Posterior cingulate gyrus (tissue), 11 donors: ENCODE measurements around the gene C18orf63.
"Not testable (repeated sequence)": the region's sequence is repeated elsewhere in the genome, so short reads cannot be mapped to it uniquely, and the experiment has no call there.

ENCODE experiments used
- DNase-seq, 10 donors: peaks; one replicate each; pipeline versions ENCODE4 v3.0.0 to v3.0.0-alpha.2; 2020 to 2021; ENCODE audit warnings: mixed read lengths in 3 of 10
- intact Hi-C: fragments of 100-400 bp; cut with DNase I; formaldehyde crosslinking; loops from one replicate; pipeline ENCODE4 v1.15.1; 2023

The C18orf63 gene

DNA sequence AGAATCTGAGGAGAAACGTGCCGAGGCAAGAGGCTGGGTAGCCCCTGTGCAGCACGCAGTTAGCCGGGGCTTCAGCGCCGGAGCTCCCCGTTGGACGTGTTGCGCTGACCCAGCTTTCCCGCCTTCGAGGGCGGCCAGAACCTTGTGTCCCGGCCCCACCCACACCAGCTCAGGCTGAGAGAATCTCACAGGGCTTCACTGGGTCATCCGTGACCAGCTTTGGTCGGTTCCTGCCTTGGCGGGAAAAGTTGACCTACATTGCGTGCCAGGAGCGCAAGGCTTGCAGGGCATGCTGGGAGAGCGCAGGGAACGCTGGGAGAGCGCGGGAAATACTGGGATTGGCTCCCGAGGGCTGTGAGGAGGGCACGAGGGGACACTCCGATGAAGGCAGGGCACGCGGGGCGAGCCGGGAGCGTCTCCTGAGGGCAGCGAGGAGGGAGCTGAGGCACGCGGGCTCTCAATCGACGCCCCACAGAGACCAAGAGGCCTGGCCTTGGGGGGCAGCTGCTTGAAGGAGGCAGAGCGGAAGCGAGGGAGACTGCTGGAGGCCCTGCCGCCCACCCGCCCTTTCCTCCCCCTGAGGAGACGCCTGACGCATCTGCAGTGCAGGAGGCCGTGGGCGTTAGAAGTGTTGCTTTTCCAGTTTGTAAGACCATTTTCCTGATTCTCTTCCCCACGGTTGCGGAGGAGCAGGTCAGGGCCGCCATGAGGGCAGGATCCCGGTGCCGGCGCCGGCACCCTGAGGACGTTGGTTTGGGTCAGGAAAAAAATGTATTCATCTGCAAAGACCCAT is at the start of gene C18orf63:
Gene C18orf63 (plus strand): TSS at position 376 of the 793 bp plus-strand sequence. CDS start 2,027 bp downstream, outside the sequence.
- intact Hi-C loops: no loop called here
- peak in 3 of 10 donors; percentile 56 to 75 (median 70) for DNase-seq

DNA sequence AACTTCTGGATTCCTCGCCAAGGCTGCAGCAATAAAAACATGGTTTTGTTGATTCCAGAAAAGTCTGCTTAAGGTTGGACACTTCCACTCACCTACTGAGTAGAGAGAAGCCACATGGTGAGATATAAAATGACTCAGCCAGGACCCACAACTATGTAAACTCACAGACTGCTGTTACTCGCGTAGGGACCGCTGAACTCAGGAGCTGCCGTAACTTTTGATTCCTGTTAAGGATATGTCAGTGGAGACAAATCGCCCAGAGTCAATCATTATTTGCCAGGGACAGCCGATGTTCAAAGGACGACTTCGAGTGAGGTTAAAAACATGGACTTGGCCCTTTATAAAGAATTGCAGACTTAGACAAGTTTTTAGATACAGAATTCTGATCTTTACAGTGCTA is 49.5 kb upstream of the C18orf63 start:
- DNase-seq: no peak
- intact Hi-C loops: no loop called here

DNA sequence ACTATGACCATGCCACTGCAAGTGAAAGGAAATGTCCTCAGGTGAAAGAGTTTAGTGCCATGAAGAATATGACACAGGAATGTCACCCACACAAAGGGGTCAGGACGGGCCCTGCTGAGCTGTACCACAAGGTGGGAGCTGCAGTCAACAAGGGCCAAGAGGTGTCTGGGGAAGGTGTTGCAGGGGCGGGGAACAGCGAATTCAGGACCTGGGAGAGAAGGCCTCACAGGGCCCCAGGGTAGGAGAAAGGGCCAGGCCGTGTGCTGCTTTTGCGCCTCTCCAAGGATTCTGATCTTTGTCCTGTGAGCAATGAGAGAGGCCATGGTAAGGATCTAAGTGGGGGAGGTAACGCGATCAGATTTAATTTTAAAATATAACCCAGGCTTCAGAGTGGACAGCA is 47.5 kb upstream of the C18orf63 start:
- intact Hi-C loops: no loop called here
- DNase-seq: no peak

DNA sequence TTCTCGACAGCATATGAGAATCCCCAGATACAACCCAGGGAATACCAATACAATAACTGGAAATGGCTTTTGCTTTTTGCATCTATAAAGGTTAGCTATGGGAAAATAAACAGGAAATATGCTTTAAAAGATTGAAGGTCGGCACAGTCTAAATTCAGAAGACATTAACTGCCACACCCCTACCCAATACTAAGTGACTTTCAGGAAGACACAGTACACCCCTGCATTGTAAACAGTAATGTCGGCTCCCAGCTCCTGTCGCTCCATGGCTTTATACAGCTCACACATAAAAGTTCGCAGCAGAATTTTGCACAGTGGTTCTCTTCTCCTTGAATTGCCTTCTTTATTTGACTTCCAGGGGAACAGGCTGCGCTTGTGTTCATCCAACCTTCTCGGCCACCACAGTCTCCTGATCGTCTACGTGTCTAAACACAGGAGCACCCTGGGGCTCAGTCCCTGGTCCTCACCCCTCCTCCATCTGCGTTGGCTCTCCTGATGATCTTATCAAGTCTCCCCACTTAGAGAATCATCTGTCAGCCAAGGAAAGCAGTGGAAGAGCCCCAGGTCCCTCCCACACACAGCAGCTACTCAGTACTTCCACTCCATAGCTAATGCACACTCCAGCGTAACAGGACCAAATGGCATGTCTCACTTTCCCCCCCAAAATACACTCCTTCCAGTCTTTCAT is 46.6 kb upstream of the C18orf63 start:
- intact Hi-C loops: no loop called here
- no peak for DNase-seq

DNA sequence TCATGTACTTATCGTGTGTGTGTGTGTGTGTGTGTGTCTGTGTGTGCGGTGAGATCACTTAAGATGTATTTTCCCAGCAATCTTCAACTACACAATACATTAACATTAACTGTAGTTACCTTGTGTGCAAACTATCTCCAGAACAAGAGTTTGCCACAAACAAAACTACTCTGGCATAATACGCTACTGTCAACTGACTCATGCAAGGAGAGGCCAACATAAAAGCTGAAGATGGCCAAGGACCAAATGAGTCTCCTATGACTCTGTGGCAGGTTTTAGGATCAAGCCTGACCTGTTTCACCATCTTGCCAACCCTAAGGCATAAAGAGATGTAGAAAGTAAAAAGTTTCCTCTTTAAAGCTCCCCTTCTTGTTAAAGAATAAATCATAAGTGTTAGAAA is 44.0 kb upstream of the C18orf63 start:
- no peak for DNase-seq
- intact Hi-C loops: no loop called here

DNA sequence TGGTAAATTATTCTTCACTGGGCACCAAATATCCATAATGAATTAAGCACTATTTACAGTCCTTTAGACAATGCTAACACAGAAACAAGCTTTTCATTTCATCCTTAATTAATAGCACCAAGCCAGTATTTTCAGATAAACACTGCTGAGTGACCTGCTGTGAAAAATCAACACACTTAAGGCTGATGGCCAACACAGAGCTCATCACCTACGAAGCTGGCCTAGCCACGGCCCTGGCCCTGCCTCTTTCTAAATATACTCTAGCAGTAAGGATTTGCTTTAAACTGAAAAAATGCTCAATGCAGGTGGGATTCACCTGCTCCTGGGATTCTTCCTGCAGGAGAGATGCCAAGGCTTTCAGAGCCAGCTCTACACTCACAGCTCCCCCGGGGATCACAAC is 42.2 kb upstream of the C18orf63 start:
- intact Hi-C loops: no loop called here
- DNase-seq: no peak

DNA sequence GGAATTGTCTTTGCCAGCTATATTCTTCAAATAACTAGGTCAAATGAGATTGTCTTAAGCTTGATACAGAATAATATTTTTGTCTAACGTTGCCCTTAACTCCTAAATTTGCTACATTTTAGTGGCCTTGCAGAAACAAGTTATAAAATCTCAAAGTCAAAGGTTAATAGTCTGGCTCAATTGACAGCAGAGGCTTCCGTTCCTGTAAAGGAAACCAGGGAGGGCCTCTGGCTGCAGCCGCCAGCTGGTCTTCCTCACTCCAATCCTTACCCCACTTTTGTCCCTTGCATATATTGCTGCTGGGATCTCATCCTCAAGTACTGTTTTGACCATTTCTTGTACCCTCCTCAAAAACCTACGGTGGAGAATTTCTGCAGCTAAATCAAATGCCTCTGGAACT is 40.9 kb upstream of the C18orf63 start:
- intact Hi-C loops: no loop called here
- no peak for DNase-seq

DNA sequence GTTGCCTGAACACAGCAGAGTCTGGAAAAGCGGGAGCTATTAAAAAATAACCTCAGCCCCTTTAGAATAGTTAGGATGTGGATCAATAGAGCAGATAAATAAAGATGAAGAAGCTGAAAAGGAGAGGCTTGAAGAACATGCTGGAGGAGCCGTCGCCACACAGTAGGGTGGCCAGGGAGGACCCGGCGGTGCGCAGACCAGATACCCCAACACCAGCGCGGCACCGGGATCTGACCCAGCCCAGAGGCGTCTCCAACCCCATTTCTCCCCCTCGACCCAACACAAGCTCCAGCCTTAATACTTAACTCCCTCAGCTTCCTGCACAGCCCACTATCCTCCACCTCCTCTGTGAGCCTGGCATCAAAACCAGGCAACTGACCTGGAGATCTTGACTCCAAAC is 39.9 kb upstream of the C18orf63 start:
- no peak for DNase-seq
- intact Hi-C loops: no loop called here

DNA sequence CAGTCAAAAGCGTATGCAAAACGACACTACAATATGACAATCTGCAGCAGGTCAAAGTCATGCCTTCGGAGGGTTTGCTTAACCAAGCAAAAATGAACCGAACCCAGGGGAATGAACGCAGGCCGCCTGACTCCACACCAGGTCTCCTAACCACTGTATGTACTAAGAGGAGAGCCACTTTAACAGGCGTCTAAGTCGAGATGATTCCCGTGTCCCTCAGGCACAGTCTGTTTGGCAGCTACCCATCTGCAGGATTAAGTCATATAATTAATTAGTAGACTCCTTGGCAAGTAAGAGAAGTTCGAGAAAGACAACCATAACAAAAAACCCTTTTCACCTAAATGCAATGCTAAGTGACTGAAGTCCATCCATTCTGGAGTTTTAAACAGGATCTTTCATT is 39.0 kb upstream of the C18orf63 start:
- intact Hi-C loops: no loop called here
- no peak for DNase-seq

DNA sequence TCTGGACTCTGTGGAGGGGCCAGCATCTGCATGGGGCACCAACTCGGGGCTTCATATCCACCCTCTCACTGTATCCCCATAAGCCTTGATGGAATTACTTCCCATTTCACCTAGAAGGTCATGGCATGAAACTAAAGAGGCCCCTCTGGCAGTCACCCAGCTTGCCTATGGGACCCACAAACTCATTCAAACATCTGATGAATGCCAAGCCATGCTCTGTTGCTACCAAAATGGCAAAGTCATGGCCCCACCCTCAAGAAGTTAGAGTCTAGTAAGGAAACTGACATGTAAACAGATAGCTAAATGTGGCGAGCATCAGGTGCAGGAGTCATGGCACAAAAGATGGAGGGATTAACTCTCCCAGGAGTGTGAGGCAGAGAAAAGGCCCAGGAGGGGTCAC is 38.3 kb upstream of the C18orf63 start:
- DNase-seq: no peak
- intact Hi-C loops: no loop called here

DNA sequence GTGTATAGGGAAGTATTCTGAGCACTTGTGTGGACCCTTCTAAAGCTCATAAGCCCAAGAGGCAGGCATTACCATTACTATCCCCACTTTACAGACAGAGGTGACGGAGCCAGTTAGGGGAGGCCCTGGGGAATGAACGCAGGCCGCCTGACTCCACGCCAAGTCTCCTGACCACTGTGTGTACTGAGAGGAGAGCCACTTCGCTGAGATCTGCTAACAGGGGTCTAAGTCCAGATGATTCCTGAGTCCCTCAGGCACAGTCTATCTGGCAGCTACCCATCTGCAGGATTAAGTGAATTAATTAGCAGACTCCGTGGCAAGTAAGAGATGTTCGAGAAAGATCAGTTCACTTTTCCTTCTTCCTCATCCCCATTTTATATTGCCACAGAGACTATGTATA is 37.6 kb upstream of the C18orf63 start:
- intact Hi-C loops: no loop called here
- DNase-seq: no peak

DNA sequence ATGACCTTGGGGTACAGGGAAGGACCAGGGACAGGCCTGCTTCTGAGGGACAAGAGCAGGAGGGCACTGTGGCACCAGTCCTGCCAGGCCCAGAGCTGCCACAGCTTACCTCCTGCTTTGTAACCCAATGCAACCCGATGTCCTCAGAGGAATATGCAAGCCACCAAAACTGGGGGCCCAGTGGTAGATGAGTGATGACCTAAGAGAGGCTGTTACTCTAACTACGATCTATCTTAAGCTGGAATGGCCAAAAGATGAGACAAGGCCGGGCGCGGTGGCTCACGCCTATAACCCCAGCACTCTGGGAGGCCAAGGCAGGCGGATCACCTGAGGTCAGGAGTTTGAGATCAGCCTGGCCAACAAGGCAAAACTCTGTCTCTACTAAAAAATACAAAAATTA is 36.7 kb upstream of the C18orf63 start:
- intact Hi-C loops: no loop called here
- DNase-seq: no peak

DNA sequence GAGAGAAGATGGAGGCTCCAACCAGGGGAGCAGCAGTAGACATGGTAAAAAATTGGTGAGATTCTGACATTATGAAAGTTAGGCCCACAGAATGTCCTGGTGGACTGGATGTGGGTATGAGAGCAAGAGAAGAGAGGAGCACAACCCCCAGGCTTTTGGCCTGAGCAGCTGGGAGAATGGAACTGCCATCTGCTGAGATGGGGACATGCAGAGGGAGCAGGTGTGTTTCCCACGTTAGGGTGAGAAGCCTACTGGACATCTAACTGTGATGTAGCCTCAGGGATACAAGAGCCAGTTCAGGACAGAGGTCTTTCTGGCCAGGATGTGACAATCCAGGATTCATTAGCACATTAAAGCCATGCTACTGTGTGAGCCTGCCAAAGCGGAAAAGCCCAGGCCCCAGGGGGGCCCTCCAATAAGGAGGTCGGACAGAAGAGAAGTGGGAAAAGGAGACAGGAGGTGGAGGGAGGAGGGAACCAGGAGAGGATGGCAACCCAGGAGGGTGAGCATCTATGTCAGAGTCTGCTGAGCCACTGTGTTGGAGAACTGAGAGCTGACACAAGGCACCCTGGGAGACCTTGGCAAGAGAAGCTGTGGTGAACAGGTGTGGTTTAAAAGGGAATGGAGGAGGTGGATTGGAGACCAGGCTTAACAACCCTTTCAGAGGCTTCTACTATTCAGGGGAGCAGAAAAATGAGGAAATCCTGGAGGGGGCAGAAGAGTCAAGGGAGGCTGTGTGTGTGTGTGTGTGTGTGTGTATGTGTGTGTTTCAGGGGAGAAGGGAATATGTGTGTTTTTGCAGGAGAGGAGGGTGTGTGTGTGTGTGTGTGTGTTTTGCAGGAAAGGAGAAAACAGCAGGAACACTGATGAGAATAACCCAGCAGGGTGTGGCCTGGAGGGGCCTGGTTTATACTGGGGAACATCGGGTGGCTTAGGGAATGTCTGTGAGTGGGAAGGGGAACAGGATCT is 34.3 kb upstream of the C18orf63 start:
- intact Hi-C loops: no loop called here
- DNase-seq: no peak

DNA sequence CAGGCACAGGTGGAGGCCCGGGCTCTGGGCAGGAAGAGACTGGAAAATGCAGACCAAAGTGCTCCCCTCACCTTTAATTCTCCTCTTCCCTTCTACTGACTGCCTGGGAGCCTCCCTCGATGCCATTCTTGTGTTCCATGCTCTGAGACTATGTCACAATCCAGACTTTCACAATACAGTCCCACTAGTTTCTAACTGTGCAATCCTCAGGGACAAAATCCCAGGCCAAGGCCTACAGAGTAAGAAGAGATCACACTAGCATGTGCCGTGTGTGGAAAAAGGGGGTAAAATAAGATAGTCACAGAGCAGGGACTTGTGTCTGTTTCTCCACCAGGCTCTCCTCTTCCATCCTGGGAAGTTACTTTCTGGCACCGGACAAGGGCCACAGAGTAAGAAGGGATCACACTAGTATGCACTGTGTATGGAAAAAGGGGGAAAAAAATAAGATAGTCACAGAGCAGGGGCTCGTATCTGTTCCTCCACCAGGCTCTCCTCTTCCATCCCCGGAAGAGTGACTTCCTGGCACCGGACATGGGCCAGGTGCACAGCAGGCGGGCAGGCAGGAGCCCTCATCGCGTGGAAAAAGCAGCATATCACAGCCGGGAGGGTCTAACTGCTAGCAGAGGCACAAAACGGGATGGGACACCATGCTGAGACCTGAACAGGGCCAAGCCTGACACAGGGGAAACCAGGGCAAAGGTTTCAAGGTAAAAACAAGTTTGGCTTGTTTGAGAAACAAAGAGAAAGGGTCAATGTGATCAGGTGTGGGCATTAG is 33.5 kb upstream of the C18orf63 start:
- intact Hi-C loops: no loop called here
- DNase-seq: no peak

DNA sequence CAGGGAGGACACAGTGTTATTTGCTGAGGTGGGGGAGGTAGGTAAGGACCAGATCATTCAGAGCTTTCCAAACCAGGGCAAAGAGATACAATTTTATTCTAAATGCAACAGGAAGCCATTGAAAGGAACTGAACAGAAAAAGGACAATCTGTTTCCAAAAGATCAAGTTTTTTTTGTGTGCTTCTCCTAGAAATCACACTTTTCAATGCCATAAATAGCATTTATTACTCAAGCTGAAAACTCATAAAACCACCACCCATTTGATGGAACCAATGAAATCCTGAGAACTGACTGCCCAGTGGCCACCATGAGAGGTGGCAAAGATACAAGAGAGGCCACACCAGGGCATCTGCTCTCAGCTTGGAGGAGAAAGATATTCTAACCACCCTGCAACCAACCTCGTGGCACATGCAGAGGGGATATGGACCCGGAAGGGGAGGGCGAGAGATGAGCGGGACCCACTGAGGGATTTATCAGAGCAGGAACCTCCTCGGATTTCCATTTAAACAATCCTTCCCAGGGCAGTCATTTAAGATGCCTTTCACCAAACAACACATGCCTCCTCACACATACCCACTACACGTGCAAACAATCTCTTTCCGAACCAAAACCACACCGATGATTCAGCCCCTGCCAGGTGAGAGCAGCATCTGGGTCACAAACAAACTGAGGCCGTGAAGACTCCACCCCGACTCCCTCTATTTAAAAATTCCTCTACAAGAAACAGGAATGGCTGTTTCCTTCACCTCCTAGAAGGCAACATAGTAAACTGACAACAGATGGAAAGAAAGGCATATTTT is 32.7 kb upstream of the C18orf63 start:
- DNase-seq: no peak
- intact Hi-C loops: no loop called here

DNA sequence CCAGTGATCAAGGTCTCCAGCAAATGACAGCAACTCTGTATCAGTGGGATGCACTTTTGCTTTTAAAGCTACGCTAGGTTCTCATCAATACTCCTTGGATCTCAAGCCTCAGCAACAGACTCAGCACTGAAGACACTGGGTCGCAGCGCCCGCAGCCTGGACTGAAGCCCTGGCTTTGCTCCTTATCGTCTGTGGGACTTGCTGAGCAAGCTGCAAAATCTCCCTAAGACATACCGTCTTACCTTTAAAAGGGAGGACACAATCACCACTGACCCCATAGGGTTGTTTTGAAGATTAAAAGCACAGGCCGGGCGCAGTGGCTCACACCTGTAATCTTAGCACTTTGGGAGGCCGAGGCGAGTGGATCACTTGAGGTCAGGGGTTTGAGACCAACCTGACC is 32.0 kb upstream of the C18orf63 start:
- intact Hi-C loops: no loop called here
- DNase-seq: no peak

DNA sequence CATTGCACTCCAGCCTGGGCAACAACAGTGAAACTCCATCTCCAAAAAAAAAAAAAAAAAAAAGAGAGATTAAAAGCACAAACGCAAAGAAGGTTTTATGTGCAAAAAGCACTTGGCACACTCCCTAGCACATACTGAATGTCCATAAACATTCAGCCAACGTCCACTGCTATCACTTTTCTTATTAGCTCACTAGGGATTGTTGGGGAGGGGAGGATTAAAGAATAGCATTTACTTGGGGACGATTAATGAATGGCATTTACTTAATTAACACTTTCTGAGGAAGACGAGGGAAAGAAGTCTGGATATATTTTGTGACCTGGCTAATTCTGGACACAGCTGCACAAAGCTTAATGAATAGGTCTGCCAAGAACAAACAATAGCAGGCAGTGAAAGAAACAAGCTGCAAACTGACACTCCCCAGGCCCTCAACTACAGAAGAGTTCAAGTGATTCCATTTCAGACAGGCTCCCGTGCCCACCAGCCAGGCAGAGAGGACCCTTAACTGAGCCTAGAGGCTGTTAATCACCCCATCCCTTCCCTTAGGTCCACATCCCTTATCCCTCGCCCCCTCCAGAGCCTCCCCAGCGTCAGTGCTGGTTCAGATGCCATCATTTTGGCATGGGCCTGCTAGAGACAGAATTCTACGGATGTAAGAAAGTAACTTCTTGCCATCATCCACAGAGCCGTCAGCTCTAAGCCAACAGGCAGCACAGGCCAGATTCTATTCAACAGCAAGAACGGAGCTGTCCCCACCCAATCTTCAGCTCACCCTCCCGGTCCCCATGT is 31.3 kb upstream of the C18orf63 start:
- DNase-seq: peak in 1 of 10 donors; percentile 68
- intact Hi-C loops: no loop called here

DNA sequence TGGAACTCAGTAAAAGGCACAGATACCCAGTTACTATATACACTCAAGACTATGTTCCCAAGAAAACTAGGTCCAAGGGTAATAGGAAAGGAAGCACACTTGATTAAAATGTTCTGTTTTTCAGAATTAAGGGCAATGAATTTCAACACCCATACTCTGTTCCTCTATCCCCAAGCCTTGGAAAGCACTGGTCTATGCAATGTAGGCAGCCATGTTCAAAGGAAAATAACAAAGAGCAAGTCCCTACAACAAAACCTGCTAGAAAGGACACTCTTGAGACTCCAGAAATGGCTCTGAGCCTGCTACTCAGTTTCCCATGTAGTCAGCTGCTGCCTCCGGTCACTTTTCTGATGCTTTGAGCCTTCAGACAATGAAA is 30.7 kb upstream of the C18orf63 start:
- intact Hi-C loops: no loop called here
- no peak for DNase-seq

DNA sequence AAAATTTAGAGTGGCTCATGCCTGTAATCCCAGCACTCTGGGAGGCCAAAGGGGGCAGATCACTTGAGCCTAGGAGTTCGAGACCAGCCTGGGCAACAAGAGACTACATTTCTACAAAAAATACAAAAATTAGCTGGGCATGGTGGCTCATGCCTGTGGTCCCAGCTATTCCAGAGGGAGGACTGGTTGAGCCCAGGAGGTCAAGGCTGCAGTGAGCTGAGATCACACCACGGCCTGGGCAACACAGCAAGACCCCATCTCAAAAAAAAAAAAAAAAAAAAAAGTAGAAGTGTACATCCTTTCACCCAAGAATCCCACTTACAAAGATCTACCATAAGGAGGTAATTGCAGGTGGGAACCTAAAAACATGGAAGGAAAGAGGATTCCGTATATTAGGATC is 30.1 kb upstream of the C18orf63 start:
- intact Hi-C loops, DNase-seq: not testable (repeated sequence)
